ENCODE measurements around the gene PLD5.

The PLD5 gene

GRCh38 chr1:242455052-242455361 lies 69.5 kb downstream of the PLD5 start:
- TF ChIP-seq POLR2A (IDR thresholded peaks at IDR 0.05; ENCODE audit: low read depth, low read length) = no peak
- DNase-seq (ENCODE audit: insufficient read length, low spot score) (no peak), FAIRE-seq (no peak)

DNA sequence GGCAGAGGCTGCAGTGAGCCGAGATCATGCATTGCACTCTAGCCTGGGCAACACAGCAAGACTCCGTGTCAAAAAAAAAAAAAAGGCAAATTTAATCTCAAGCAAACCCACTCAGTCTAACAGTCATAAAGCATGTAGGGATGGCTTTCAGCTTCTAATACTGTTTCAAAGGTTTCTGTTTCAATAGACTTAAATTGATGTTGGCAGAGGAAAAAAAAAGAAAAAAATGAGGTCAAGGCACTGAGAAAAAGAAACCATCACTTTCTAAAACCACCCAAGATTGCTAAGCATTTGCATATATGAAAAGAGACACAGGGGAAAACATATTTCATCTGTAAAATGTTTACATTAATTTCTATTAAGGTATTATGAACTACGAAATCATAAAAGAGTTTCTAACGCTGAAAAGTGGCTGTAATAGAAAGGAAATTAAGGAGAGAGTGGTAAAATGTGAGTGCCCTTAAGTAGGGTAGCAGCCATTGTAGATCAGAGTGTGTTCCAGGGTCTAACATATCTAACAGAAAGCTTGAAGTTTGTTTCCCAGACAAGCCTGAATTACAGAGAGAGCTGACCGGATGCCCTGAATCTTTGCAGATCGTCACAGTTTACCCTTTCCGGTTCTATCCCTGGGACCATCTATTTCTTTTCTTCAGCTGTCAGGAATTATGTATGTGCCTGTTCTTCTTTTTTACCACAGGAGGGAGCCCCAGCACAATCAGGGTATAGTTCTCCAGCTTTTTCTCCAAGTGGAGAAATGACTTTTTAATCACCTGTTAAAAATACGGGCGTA lies 70.0 kb downstream of the PLD5 start:
- DNase-seq (ENCODE audit: insufficient read length, low spot score) (peak; percentile 18), FAIRE-seq (no peak)
- TF ChIP-seq POLR2A (IDR thresholded peaks at IDR 0.05; ENCODE audit: low read depth, low read length) = no peak

DNA sequence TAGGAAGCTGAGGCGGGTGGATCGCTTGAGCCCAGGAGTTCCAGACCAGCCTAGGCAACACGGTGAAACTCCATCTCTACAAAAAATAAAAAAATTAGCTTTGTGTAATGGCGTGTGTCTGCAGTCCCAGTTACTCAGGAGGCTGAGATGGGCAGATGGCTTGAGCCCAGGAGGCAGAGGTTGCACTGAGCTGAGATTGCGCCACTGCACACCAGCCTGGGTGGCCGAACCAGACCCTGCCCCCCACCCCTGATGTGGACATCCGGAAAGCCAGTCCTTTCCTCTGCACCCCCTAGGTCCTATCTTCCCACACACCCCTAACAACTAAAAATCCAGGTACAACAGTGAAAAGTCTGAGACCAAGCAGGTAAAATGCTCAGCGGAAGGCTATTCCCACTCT lies 71.9 kb downstream of the PLD5 start:
- no peak for TF ChIP-seq POLR2A (IDR thresholded peaks at IDR 0.05; ENCODE audit: low read depth, low read length)
- no peak for FAIRE-seq
- no peak for DNase-seq (ENCODE audit: insufficient read length, low spot score)

DNA sequence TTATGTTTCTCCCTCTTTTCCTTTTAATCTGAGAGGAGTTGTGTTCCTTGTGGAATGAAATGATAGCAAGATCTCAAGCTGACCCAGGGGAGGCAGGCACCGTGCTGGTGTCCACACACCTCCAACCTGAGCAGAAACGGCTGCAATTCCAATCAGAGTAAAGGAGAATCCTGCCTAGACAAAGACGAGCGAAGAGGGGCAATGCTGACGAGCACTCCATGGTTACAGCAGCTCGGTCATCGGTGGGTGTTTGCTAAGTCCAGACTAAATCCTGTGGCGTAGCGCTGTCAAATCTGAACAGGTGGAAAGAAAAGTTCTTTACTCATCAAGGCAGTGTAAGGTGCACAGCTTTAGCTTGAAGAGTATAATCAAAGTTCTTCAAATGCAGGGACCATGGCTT lies 74.8 kb downstream of the PLD5 start:
- no peak for FAIRE-seq
- TF ChIP-seq POLR2A (IDR thresholded peaks at IDR 0.05; ENCODE audit: low read depth, low read length) = no peak

DNA sequence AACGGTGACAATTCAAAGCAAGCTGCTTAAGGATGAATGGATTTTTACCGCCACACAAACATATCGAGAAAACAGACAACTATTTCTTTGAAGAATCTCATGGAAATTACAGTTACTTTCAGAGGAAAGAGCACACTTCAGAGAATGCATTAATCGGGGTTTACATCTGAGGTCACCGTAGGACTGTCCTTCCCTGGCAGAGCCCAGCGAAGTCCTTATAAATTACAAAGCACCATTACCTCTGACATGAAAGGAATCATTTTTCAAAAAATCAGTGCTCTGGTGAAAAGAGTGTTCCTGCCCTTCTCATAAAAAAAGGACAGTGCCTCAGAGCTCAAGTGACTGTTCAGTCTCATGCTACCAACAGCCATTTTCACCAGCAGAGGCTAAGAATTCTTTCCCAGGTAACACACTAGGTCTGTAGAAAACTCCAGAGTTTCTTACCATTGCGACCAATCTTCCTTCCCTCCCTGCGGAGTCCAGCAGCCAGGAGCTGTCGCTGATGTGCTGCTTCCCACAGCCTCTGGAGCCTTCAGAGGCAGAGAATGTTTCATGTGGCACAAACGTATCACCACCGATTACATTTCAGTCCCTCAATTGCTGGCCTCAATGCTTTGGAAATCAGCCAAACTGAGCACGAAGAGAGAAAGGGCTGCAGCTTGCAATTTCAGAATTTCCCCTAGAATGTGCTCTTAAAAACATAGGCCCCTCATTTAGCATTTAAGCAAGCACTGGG lies 75.4 kb downstream of the PLD5 start:
- FAIRE-seq (no peak), DNase-seq (ENCODE audit: insufficient read length, low spot score) (no peak)
- no peak for TF ChIP-seq POLR2A (IDR thresholded peaks at IDR 0.05; ENCODE audit: low read depth, low read length)

More for the DNA sequence above, 74.8 kb downstream of the PLD5 start:
- no peak for DNase-seq (ENCODE audit: insufficient read length, low spot score)

GRCh38 chr1:242447689-242448088 lies 76.8 kb downstream of the PLD5 start:
- FAIRE-seq (no peak), DNase-seq (ENCODE audit: insufficient read length, low spot score) (no peak)
- no peak for TF ChIP-seq POLR2A (IDR thresholded peaks at IDR 0.05; ENCODE audit: low read depth, low read length)

GRCh38 chr1:242440757-242441156 lies 83.7 kb downstream of the PLD5 start:
- no peak for FAIRE-seq
- no peak for DNase-seq (ENCODE audit: insufficient read length, low spot score)
- no peak for TF ChIP-seq POLR2A (IDR thresholded peaks at IDR 0.05; ENCODE audit: low read depth, low read length)

GRCh38 chr1:242435200-242435599 lies 89.3 kb downstream of the PLD5 start:
- FAIRE-seq (no peak), DNase-seq (ENCODE audit: insufficient read length, low spot score) (no peak)

DNA sequence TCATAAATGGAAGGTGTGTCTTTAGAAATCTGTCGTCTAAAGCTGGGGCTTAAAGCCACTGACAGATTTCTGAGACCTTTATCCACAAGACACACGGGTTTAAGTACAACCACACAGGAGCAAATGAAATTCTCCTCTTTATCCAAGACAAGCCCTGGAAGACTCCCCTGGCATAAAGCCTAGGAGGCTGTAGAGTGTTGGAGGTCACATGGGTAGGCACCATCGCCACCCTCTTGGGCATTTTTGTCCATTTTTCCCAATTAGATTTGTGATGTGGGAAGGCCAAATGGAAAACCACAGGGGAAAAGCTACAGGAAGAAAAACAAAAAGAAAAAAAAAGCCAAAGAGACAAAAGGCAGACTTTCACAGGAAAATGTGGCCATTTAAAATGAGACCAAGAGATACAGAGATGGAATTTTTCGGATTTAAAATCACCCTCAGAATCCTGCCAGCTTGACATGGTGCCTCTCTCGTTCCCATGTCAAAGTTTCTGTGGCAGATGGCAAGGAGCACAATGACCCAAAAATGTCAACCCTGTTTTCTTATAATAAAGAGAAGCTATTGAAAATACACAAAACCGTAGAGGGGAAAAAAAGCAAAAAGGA lies 91.9 kb downstream of the PLD5 start:
- no peak for TF ChIP-seq POLR2A (IDR thresholded peaks at IDR 0.05; ENCODE audit: low read depth, low read length)
- DNase-seq (ENCODE audit: insufficient read length, low spot score) (no peak), FAIRE-seq (no peak)

More at GRCh38 chr1:242435200-242435599, 89.3 kb downstream of the PLD5 start:
- TF ChIP-seq POLR2A (IDR thresholded peaks at IDR 0.05; ENCODE audit: low read depth, low read length) = no peak

- no peak for TF ChIP-seq POLR2A (IDR thresholded peaks at IDR 0.05; ENCODE audit: low read depth, low read length)
- FAIRE-seq = no peak
These were observed 92.7 kb downstream of the PLD5 start for GRCh38 chr1:242431786-242432185.

DNA sequence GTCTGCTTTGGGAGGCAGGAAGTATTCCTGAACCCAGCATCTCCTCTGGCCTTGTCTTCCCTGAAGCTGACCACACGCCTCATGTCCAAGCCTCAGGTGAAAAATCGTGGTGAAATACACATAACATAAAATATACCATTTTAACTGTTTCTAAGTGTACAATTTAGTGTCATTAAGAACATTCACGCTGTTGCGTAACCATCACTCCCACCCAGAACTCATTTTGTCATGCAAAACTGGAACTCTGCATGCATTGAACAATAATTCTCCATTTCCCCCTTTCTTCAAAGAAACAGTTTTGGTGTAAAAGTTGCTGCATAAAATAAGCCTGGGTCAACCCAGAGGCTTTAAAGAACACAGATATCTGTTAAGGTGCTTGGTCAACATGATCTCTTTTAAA lies 93.5 kb downstream of the PLD5 start:
- no peak for FAIRE-seq
- no peak for TF ChIP-seq POLR2A (IDR thresholded peaks at IDR 0.05; ENCODE audit: low read depth, low read length)
- DNase-seq (ENCODE audit: insufficient read length, low spot score) = no peak

More at GRCh38 chr1:242431786-242432185, 92.7 kb downstream of the PLD5 start:
- no peak for DNase-seq (ENCODE audit: insufficient read length, low spot score)

GRCh38 chr1:242428399-242429190 lies 95.9 kb downstream of the PLD5 start:
- DNase-seq (ENCODE audit: insufficient read length, low spot score) (no peak), FAIRE-seq (no peak)

GRCh38 chr1:242427519-242427918 lies 97.0 kb downstream of the PLD5 start:
- FAIRE-seq = no peak
- DNase-seq (ENCODE audit: insufficient read length, low spot score) = no peak

More at GRCh38 chr1:242428399-242429190, 95.9 kb downstream of the PLD5 start:
- TF ChIP-seq POLR2A (IDR thresholded peaks at IDR 0.05; ENCODE audit: low read depth, low read length) = no peak

More at GRCh38 chr1:242427519-242427918, 97.0 kb downstream of the PLD5 start:
- no peak for TF ChIP-seq POLR2A (IDR thresholded peaks at IDR 0.05; ENCODE audit: low read depth, low read length)

All from H54 (cell line).